ENCODE measurements around the gene PTPN3. TPM values are rescaled to one million over a fixed set of nuclear protein-coding genes. Genes with fewer than 3 reads are reported as not detected.

The PTPN3 gene
- total and polyA plus RNA-seq, 9 of the 15 experiments (the other 6 are each of a cell fraction or from before 2014, with no cell fraction given): 0.02 TPM; not detected in 8

DNA sequence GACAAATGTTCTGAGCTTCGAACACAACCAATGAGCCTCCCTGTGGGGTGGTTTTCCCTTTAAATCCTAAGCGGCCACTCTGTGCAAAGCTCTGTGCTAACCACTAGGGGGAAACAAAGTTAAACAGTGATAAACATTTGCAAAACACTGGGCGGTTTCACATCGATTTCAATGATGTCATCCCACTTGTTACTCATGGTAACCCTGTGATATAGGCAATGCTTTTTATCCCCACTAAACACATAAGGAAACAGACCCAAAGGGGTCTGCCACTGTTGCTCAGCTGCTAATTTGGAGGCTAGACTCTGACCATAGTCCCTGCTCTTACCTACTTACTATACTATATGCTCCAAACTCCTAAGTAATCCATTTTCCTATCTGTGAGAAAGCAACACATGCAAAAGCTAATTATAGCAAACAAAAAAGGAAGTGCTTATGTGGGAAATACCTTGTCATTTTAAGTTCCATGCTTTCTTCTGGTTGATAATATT, 57.3 kb downstream of the PTPN3 start (continued):
- TF ChIP-seq E2F8 (IDR thresholded peaks at IDR 0.05; ENCODE audit: low read depth, partially characterized antibody) (no peak), KDM5B (IDR thresholded peaks at IDR 0.05; ENCODE audit: insufficient replicate concordance, low read depth, low read length) (no peak), BCLAF1 (IDR thresholded peaks at IDR 0.05; ENCODE audit: borderline replicate concordance in 1 of 2, control insufficient read depth in 1 of 2, low read depth in 2 of 2, low read length in 1 of 2) (no peak), ZEB2 (IDR thresholded peaks at IDR 0.05) (no peak), ATF3 (IDR thresholded peaks at IDR 0.05) (peak; percentile 93), ATF3 (CRISPR knock-in tag; conservative IDR thresholded peaks at IDR 0.05) (0 out of 2 replicates have a peak, but pooled peaks have one; percentile 53), FOXK1 (CRISPR knock-in tag; IDR thresholded peaks at IDR 0.05; ENCODE audit: borderline replicate concordance) (no peak), ZFX (CRISPR knock-in tag; IDR thresholded peaks at IDR 0.05) (no peak), MTA1 (IDR thresholded peaks at IDR 0.05; ENCODE audit: borderline replicate concordance) (no peak), TRIM28 (IDR thresholded peaks at IDR 0.05) (no peak), CEBPB (tag; IDR thresholded peaks at IDR 0.05) (peak; percentile 67; the same call in 1 of the 2 replicates), SMAD2 (IDR thresholded peaks at IDR 0.05; ENCODE audit: low read depth, low read length) (no peak), MYNN (IDR thresholded peaks at IDR 0.05) (no peak), MYNN (CRISPR knock-in tag; IDR thresholded peaks at IDR 0.05) (no peak), RBM17 (IDR thresholded peaks at IDR 0.05; ENCODE audit: borderline replicate concordance, low read depth, low read length) (no peak)
- TF ChIP-seq, protein P1, sequence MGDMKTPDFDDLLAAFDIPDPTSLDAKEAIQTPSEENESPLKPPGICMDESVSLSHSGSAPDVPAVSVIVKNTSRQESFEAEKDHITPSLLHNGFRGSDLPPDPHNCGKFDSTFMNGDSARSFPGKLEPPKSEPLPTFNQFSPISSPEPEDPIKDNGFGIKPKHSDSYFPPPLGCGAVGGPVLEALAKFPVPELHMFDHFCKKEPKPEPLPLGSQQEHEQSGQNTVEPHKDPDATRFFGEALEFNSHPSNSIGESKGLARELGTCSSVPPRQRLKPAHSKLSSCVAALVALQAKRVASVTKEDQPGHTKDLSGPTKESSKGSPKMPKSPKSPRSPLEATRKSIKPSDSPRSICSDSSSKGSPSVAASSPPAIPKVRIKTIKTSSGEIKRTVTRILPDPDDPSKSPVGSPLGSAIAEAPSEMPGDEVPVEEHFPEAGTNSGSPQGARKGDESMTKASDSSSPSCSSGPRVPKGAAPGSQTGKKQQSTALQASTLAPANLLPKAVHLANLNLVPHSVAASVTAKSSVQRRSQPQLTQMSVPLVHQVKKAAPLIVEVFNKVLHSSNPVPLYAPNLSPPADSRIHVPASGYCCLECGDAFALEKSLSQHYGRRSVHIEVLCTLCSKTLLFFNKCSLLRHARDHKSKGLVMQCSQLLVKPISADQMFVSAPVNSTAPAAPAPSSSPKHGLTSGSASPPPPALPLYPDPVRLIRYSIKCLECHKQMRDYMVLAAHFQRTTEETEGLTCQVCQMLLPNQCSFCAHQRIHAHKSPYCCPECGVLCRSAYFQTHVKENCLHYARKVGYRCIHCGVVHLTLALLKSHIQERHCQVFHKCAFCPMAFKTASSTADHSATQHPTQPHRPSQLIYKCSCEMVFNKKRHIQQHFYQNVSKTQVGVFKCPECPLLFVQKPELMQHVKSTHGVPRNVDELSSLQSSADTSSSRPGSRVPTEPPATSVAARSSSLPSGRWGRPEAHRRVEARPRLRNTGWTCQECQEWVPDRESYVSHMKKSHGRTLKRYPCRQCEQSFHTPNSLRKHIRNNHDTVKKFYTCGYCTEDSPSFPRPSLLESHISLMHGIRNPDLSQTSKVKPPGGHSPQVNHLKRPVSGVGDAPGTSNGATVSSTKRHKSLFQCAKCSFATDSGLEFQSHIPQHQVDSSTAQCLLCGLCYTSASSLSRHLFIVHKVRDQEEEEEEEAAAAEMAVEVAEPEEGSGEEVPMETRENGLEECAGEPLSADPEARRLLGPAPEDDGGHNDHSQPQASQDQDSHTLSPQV (IDR thresholded peaks at IDR 0.05): no peak
- TF ChIP-seq, protein P2, sequence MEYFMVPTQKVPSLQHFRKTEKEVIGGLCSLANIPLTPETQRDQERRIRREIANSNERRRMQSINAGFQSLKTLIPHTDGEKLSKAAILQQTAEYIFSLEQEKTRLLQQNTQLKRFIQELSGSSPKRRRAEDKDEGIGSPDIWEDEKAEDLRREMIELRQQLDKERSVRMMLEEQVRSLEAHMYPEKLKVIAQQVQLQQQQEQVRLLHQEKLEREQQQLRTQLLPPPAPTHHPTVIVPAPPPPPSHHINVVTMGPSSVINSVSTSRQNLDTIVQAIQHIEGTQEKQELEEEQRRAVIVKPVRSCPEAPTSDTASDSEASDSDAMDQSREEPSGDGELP (CRISPR knock-in tag; IDR thresholded peaks at IDR 0.05; ENCODE audit: borderline replicate concordance): no peak
